ENCODE results near the gene ENHO. TPM values are rescaled to one million over a fixed set of nuclear protein-coding genes. Genes with fewer than 3 reads are reported as not detected.

The ENHO gene
- total and polyA plus RNA-seq, 2 experiments from 2014 or later = 13.8 to 19.7 TPM

- H3K27ac Mint-ChIP-seq = no peak overlapping the region
- Histone ChIP-seq H3K4me1 (ENCODE audit: insufficient read depth) (peaks cover 18% of the 10 kb centered on the region), H4K20me1 (replicated peaks; ENCODE audit: insufficient read depth) (no peaks in the 10 kb centered on the region), H3K9me2 (ENCODE audit: insufficient read depth) (no peaks in the 10 kb centered on the region; the same call in 1 of the 2 replicates), H3K4me2 (no peak overlapping the region), H3F3A (replicated peaks; ENCODE audit: low read depth) (no peaks in the 10 kb centered on the region; the same call in 1 of the 2 replicates), H3K36me3 (ENCODE audit: insufficient read depth) (no peaks in the 10 kb centered on the region), H2AFZ (no peak overlapping the region), H3K27me3 (ENCODE audit: insufficient read depth) (peaks cover 7% of the 10 kb centered on the region), H3K27ac (ENCODE audit: low read depth) (no peak overlapping the region), H3K79me2 (replicated peaks; ENCODE audit: insufficient read depth) (no peaks in the 10 kb centered on the region), H3K4me3 (no peak overlapping the region)
- ATAC-seq (no peak), DNase-seq (ENCODE audit: low spot score) (no peak)
- no peaks in the 10 kb centered on the region; the same call in 2 of the 3 replicates for H3K9me3 Mint-ChIP-seq
- H3K4me3 Mint-ChIP-seq = no peak overlapping the region
- TF ChIP-seq ETS1 (IDR thresholded peaks at IDR 0.05) (no peak), POLR2AphosphoS5 (IDR thresholded peaks at IDR 0.05; ENCODE audit: low read depth) (no peak), ZNF331 (CRISPR knock-in tag; IDR thresholded peaks at IDR 0.05; ENCODE audit: low read depth) (no peak), JUNB (IDR thresholded peaks at IDR 0.05; ENCODE audit: unreplicated experiment) (no peak), EZH2phosphoT487 (IDR thresholded peaks at IDR 0.05; ENCODE audit: unreplicated experiment) (no peak), ZNF114 (CRISPR knock-in tag; IDR thresholded peaks at IDR 0.05) (no peak), CREB1 (CRISPR knock-in tag; IDR thresholded peaks at IDR 0.05; ENCODE audit: low read depth) (no peak), REST (IDR thresholded peaks at IDR 0.05; ENCODE audit: unreplicated experiment) (no peak), STAT1 (IDR thresholded peaks at IDR 0.05; ENCODE audit: unreplicated experiment) (no peak), NANOG (IDR thresholded peaks at IDR 0.05; ENCODE audit: borderline replicate concordance) (no peak), EZH2 (IDR thresholded peaks at IDR 0.05; ENCODE audit: low read depth, unreplicated experiment) (no peak), ZNF462 (CRISPR knock-in tag; IDR thresholded peaks at IDR 0.05) (no peak)
- TF ChIP-seq, protein P1, sequence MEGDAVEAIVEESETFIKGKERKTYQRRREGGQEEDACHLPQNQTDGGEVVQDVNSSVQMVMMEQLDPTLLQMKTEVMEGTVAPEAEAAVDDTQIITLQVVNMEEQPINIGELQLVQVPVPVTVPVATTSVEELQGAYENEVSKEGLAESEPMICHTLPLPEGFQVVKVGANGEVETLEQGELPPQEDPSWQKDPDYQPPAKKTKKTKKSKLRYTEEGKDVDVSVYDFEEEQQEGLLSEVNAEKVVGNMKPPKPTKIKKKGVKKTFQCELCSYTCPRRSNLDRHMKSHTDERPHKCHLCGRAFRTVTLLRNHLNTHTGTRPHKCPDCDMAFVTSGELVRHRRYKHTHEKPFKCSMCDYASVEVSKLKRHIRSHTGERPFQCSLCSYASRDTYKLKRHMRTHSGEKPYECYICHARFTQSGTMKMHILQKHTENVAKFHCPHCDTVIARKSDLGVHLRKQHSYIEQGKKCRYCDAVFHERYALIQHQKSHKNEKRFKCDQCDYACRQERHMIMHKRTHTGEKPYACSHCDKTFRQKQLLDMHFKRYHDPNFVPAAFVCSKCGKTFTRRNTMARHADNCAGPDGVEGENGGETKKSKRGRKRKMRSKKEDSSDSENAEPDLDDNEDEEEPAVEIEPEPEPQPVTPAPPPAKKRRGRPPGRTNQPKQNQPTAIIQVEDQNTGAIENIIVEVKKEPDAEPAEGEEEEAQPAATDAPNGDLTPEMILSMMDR (conservative IDR thresholded peaks at IDR 0.05; ENCODE audit: low read depth in 2 of 2) = no peak
- peaks cover 20% of the 10 kb centered on the region for H3K4me1 Mint-ChIP-seq
- peaks cover 14% of the 10 kb centered on the region for H3K27me3 Mint-ChIP-seq (ENCODE audit: insufficient read depth, low read depth, poor library complexity)
- H3K36me3 Mint-ChIP-seq (ENCODE audit: low read depth) = no peaks in the 10 kb centered on the region
These were observed 5.6 kb downstream of the ENHO start for GRCh38 chr9:34517185-34517584.

Measured in GM23338 (cell line).